Hematopoietic multipotent progenitor cell (in vitro differentiated cells): ENCODE data around the gene ABTB1. TPM values are rescaled to one million over a fixed set of nuclear protein-coding genes. Genes with fewer than 3 reads are reported as not detected.
"Not testable (repeated sequence)": the region's sequence is repeated elsewhere in the genome, so short reads cannot be mapped to it uniquely, and the experiment has no call there.

Source experiments
- DNase-seq, 3 donors: peaks; one replicate each; pipeline ENCODE4 v3.0.0-alpha.2; 2011 to 2015; ENCODE audit warnings: low read depth in 2 of 3, low spot score in 2 of 3
- total RNA-seq: library from RNA; depleted of rRNA; stranded (reverse); fragments of >200 nt; gene quantifications from one replicate; pipeline ENCODE4 v1.2.3, GENCODE V29; 2012

ABTB1 gene
- total RNA-seq, 1 donor = 42.5 TPM

- DNase-seq = no peak
Observed at GRCh38 chr3:127647166-127647844, 25.4 kb upstream of the ABTB1 start.

GRCh38 chr3:127647845-127648204 is 24.9 kb upstream of the ABTB1 start:
- DNase-seq = no peak

GRCh38 chr3:127650236-127650635 is 22.5 kb upstream of the ABTB1 start:
- no peak for DNase-seq

GRCh38 chr3:127651516-127652172 is 21.1 kb upstream of the ABTB1 start:
- no peak for DNase-seq

- peak in 2 of 3 donors; percentile 32 to 55 for DNase-seq
Observed at GRCh38 chr3:127652246-127652995, 20.3 kb upstream of the ABTB1 start.

- no peak for DNase-seq
Observed at GRCh38 chr3:127654374-127654773, 18.4 kb upstream of the ABTB1 start.

- not testable (repeated sequence) for DNase-seq
Observed at GRCh38 chr3:127654993-127655392, 17.8 kb upstream of the ABTB1 start.

- no peak for DNase-seq
Observed at GRCh38 chr3:127655641-127656040, 17.1 kb upstream of the ABTB1 start.

- no peak for DNase-seq
Observed at GRCh38 chr3:127656906-127657305, 15.8 kb upstream of the ABTB1 start.

GRCh38 chr3:127658234-127658633 is 14.5 kb upstream of the ABTB1 start:
- DNase-seq = no peak

- DNase-seq = no peak
Observed at GRCh38 chr3:127660621-127661251, 12.0 kb upstream of the ABTB1 start.

- no peak for DNase-seq
Observed at GRCh38 chr3:127661600-127661999, 11.2 kb upstream of the ABTB1 start.

GRCh38 chr3:127662001-127662469 is 10.7 kb upstream of the ABTB1 start:
- DNase-seq = no peak

- no peak for DNase-seq
Observed at GRCh38 chr3:127663151-127663550, 9.6 kb upstream of the ABTB1 start.

GRCh38 chr3:127665165-127665564 is 7.6 kb upstream of the ABTB1 start:
- no peak for DNase-seq

GRCh38 chr3:127665586-127665985 is 7.2 kb upstream of the ABTB1 start:
- no peak for DNase-seq

GRCh38 chr3:127666676-127667075 is 6.1 kb upstream of the ABTB1 start:
- no peak for DNase-seq

GRCh38 chr3:127667119-127667681 is 5.6 kb upstream of the ABTB1 start:
- DNase-seq = no peak

GRCh38 chr3:127668906-127669305 is 3.8 kb upstream of the ABTB1 start:
- DNase-seq = no peak

- no peak for DNase-seq
Observed at GRCh38 chr3:127669541-127670228, 3.1 kb upstream of the ABTB1 start.
